Peyer's patch (tissue), 4 donors: Measurements from ENCODE around the gene PRR19. TPM values are rescaled to one million over a fixed set of nuclear protein-coding genes. Genes with fewer than 3 reads are reported as not detected.

Experiments
- DNase-seq, 3 donors: peaks; one replicate each; pipeline ENCODE4 v3.0.0-alpha.2; 2017 to 2019
- H3K27ac ChIP-seq, 4 donors: fragments of 200-600 bp; sonication (generic); one replicate each; pipeline ENCODE4 v1.5.1; 2016 to 2019
- H3K27me3 ChIP-seq, 2 donors: fragments of 200-600 bp; sonication (generic); one replicate each; pipeline ENCODE4 v1.5.1; 2019
- H3K36me3 ChIP-seq, 3 donors: fragments of 200-600 bp; sonication (generic); one replicate each; pipeline ENCODE4 v1.5.1; 2016 to 2019
- H3K4me1 ChIP-seq, 4 donors: fragments of 200-600 bp; sonication (generic); one replicate each; pipeline ENCODE4 v1.5.1; 2016 to 2019
- H3K4me3 ChIP-seq, 4 donors: fragments of 200-600 bp; sonication (generic); 1 replicate in 3 of 4; 2 replicates in 1 of 4; pipeline ENCODE4 v1.5.1; 2016 to 2019; ENCODE audit warnings: mild to moderate bottlenecking in 1 of 4
- H3K9me3 ChIP-seq, 4 donors: fragments of 200-600 bp; sonication (generic); one replicate each; pipeline ENCODE4 v1.5.1; 2016 to 2019; ENCODE audit warnings: mild to moderate bottlenecking in 1 of 4
- CTCF ChIP-seq, 6 experiments: fragments of 450-650 bp in 4 of 6; fragments of 200-600 bp in 2 of 6; sonication (generic) in 1 of 6; IDR thresholded peaks; one replicate each; pipeline ENCODE4 v1.5.1; 2017 to 2019; ENCODE audit warnings: antibody characterized with exemption in 6 of 6, mild to moderate bottlenecking in 3 of 6, moderate library complexity in 1 of 6
- POLR2A ChIP-seq, 2 donors: fragments of 450-650 bp; IDR thresholded peaks; one replicate each; pipeline ENCODE4 v1.5.1; 2017; ENCODE audit warnings: antibody characterized with exemption in 2 of 2, mild to moderate bottlenecking in 2 of 2, moderate library complexity in 2 of 2
- total RNA-seq, 4 donors: library from RNA; depleted of rRNA; stranded (reverse); fragments of >200 nt; gene quantifications; one replicate each; pipeline ENCODE4 v1.1.0, GENCODE V29; 2016

PRR19 gene
- total RNA-seq, 4 donors from 2014 or later: 1.1 TPM; not detected in 2

- H3K27ac ChIP-seq: no peak overlapping the region
- TF ChIP-seq CTCF (IDR thresholded peaks at IDR 0.05) (no peak), POLR2A (IDR thresholded peaks at IDR 0.05) (no peak)
- DNase-seq: no peak
- no peaks in the 10 kb centered on the region for H3K27me3 ChIP-seq
- no peaks in the 10 kb centered on the region for H3K4me1 ChIP-seq
- no peak overlapping the region for H3K4me3 ChIP-seq
- H3K36me3 ChIP-seq: peaks cover 0 to 24% (median 0%) of the 10 kb centered on the region in 3 donors
- no peaks in the 10 kb centered on the region for H3K9me3 ChIP-seq
These were observed 42.5 kb downstream of the PRR19 start for GRCh38 chr19:42344336-42344893.

GRCh38 chr19:42345191-42345812 lies 43.4 kb downstream of the PRR19 start:
- Histone ChIP-seq H3K27ac (no peak overlapping the region), H3K4me3 (no peak overlapping the region), H3K9me3 (no peaks in the 10 kb centered on the region), H3K36me3 (peaks cover 0 to 24% (median 0%) of the 10 kb centered on the region in 3 donors), H3K27me3 (no peaks in the 10 kb centered on the region), H3K4me1 (no peaks in the 10 kb centered on the region)
- DNase-seq: no peak
- TF ChIP-seq POLR2A (IDR thresholded peaks at IDR 0.05): no peak
- no peak for TF ChIP-seq CTCF (IDR thresholded peaks at IDR 0.05)

DNA sequence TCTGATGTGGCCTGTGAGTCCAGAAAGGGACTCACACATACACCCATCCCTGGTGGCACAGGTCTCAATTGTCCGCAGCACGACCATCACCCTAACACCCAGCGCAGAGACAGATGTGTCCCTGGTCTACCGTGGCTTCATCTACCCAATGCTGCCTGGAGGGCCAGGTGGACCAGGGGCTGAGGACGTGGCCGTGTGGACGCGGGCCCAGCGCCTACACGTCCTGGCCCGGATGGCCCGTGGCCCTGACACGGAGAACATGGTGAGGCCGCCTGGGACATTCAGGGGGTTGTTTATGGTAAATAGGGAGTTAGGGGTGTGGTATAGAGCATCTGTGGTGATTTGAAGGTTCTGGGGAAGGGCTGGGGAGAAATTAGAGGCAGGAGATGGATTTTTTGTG lies 46.3 kb downstream of the PRR19 start:
- no peak overlapping the region for H3K4me3 ChIP-seq
- DNase-seq: no peak
- no peak overlapping the region for H3K27ac ChIP-seq
- H3K9me3 ChIP-seq: no peaks in the 10 kb centered on the region
- TF ChIP-seq CTCF (IDR thresholded peaks at IDR 0.05) (no peak), POLR2A (IDR thresholded peaks at IDR 0.05) (no peak)
- peaks cover 0 to 27% (median 0%) of the 10 kb centered on the region in 3 donors for H3K36me3 ChIP-seq
- no peaks in the 10 kb centered on the region for H3K27me3 ChIP-seq
- no peaks in the 10 kb centered on the region for H3K4me1 ChIP-seq

- peaks cover 0 to 31% (median 0%) of the 10 kb centered on the region in 3 donors for H3K36me3 ChIP-seq
- H3K4me1 ChIP-seq: no peaks in the 10 kb centered on the region
- DNase-seq: no peak
- no peak overlapping the region for H3K27ac ChIP-seq
- no peak overlapping the region for H3K4me3 ChIP-seq
- H3K27me3 ChIP-seq: no peaks in the 10 kb centered on the region
- TF ChIP-seq CTCF (IDR thresholded peaks at IDR 0.05) (no peak), POLR2A (IDR thresholded peaks at IDR 0.05) (no peak)
- H3K9me3 ChIP-seq: no peaks in the 10 kb centered on the region
These were observed 47.6 kb downstream of the PRR19 start for GRCh38 chr19:42349378-42350107.

- H3K27ac ChIP-seq: no peak overlapping the region
- H3K36me3 ChIP-seq: peaks cover 0 to 31% (median 0%) of the 10 kb centered on the region in 3 donors
- no peaks in the 10 kb centered on the region for H3K9me3 ChIP-seq
- TF ChIP-seq POLR2A (IDR thresholded peaks at IDR 0.05) (no peak), CTCF (IDR thresholded peaks at IDR 0.05) (no peak)
- no peaks in the 10 kb centered on the region for H3K27me3 ChIP-seq
- H3K4me3 ChIP-seq: no peak overlapping the region
- no peak for DNase-seq
- H3K4me1 ChIP-seq: no peaks in the 10 kb centered on the region
These were observed 48.5 kb downstream of the PRR19 start for GRCh38 chr19:42350417-42350816.
